ENCODE data around the gene ZIC1. TPM values are rescaled to one million over a fixed set of nuclear protein-coding genes. Genes with fewer than 3 reads are reported as not detected.

Gene ZIC1
- polyA plus RNA-seq, 1 donor (not counting 4 experiments of a cell fraction or from before 2014, with no cell fraction given): not detected

DNA sequence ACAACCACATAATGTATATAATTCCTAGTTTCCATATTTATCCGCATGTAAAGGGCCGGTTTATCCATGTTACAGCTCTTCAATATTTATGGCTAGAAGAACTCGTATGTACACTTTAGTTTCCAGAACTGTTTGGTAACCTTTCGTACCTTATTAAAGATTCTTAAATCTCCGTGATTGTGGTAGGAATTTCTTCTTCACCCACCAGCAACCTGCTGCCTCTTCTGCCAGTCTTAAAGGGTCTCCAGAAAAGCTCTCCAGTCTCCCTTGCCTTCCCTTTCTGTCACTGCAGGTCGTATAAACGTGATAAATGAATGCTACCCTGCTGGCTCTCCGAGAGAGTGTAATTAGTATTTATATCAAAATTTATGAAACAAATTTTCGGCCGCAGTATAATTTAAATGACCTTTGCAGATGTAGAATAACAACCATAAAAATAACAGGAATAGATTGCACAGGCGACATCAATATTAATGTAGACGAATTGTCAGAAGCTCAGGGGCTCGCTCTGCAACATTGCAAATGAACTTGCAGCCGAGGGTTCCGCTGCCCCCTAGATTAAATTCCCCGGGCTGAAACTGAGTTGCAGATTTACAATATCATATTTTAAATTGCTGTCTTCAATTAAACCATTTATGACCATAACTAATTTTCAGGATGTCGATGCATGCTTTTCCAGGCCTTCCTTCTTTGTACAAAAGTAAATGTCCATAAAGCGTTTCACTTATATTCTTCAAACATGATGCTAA, 5.4 kb downstream of the ZIC1 start:
- TF ChIP-seq CTCF (optimal IDR thresholded peaks at IDR 0.05 in 1 of 3, IDR thresholded peaks at IDR 0.05 in 1 of 3, conservative IDR thresholded peaks at IDR 0.05 in 1 of 3; ENCODE audit: extremely low read depth in 1 of 3, insufficient read depth in 2 of 3, low read length in 3 of 3) (no peak), EZH2 (IDR thresholded peaks at IDR 0.05; ENCODE audit: low read length) (no peak)
- Histone ChIP-seq H3K4me3 (ENCODE audit: control insufficient read depth in 2 of 3, extremely low read depth in 1 of 3, insufficient read depth in 2 of 3, low read depth in 1 of 3, low read length in 3 of 3) (no peak overlapping the region), H3K36me3 (ENCODE audit: control insufficient read depth in 2 of 2, extremely low read depth in 1 of 2, insufficient read depth in 2 of 2, low read length in 2 of 2) (no peaks in the 10 kb centered on the region), H3K9ac (ENCODE audit: control insufficient read depth, extremely low read depth, insufficient read depth, low read length) (no peak overlapping the region), H3K4me2 (ENCODE audit: control insufficient read depth, extremely low read depth, insufficient read depth, low read depth, low read length) (no peak overlapping the region), H3K27ac (ENCODE audit: control insufficient read depth, insufficient read depth, low read length) (no peak overlapping the region), H2AFZ (ENCODE audit: control insufficient read depth, low read length) (no peak overlapping the region), H3K79me2 (ENCODE audit: control insufficient read depth, insufficient read depth, low read length) (no peaks in the 10 kb centered on the region), H3K9me1 (ENCODE audit: control insufficient read depth, extremely low read depth, insufficient read depth, low read length) (no peaks in the 10 kb centered on the region), H3K27me3 (ENCODE audit: control insufficient read depth, extremely low read depth, insufficient read depth, low read length) (peaks cover 78% of the 10 kb centered on the region), H4K20me1 (ENCODE audit: control insufficient read depth, extremely low read depth, insufficient read depth, low read length) (no peaks in the 10 kb centered on the region), H3K4me1 (ENCODE audit: control insufficient read depth, extremely low read depth, insufficient read depth, low read length) (peaks cover 4% of the 10 kb centered on the region), H3K9me3 (ENCODE audit: control insufficient read depth, low read depth, low read length) (peaks cover 7% of the 10 kb centered on the region)
- FAIRE-seq: no peak
- no peak for DNase-seq (ENCODE audit: low read depth, low spot score)
- dilution Hi-C loops (cut with MboI; ENCODE audit: extremely low pct_ligation_motif_present, low sequenced_read_pairs): no loop called here

DNA sequence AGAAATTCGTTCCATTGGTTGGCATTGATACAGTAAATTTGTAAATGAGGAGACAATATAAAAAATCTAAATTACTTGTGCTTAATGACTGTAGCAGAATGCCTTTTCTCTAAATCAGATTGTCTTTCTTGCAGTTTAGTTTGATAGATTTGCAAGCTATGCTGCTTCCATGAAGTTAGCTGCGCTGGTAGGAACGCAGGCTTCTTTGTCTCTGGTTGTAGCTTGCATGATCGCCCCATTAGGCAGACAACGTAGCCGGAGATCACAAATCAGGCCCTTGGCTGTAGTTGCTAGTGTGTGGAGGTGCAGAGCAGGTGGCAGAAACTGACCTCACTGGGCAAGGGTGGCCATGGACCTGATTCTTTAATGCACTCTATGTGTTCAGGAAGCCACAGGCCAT, 6.1 kb downstream of the ZIC1 start:
- no peak for TF ChIP-seq EZH2 (IDR thresholded peaks at IDR 0.05; ENCODE audit: low read length)
- no peak for TF ChIP-seq CTCF (optimal IDR thresholded peaks at IDR 0.05 in 1 of 3, IDR thresholded peaks at IDR 0.05 in 1 of 3, conservative IDR thresholded peaks at IDR 0.05 in 1 of 3; ENCODE audit: extremely low read depth in 1 of 3, insufficient read depth in 2 of 3, low read length in 3 of 3)
- dilution Hi-C loops (cut with MboI; ENCODE audit: extremely low pct_ligation_motif_present, low sequenced_read_pairs): no loop called here
- Histone ChIP-seq H2AFZ (ENCODE audit: control insufficient read depth, low read length) (no peak overlapping the region), H3K27me3 (ENCODE audit: control insufficient read depth, extremely low read depth, insufficient read depth, low read length) (peaks cover 78% of the 10 kb centered on the region), H4K20me1 (ENCODE audit: control insufficient read depth, extremely low read depth, insufficient read depth, low read length) (no peaks in the 10 kb centered on the region), H3K4me3 (ENCODE audit: control insufficient read depth in 2 of 3, extremely low read depth in 1 of 3, insufficient read depth in 2 of 3, low read depth in 1 of 3, low read length in 3 of 3) (no peak overlapping the region), H3K79me2 (ENCODE audit: control insufficient read depth, insufficient read depth, low read length) (no peaks in the 10 kb centered on the region), H3K4me2 (ENCODE audit: control insufficient read depth, extremely low read depth, insufficient read depth, low read depth, low read length) (no peak overlapping the region), H3K9ac (ENCODE audit: control insufficient read depth, extremely low read depth, insufficient read depth, low read length) (no peak overlapping the region), H3K27ac (ENCODE audit: control insufficient read depth, insufficient read depth, low read length) (no peak overlapping the region), H3K9me3 (ENCODE audit: control insufficient read depth, low read depth, low read length) (peaks cover 7% of the 10 kb centered on the region), H3K36me3 (ENCODE audit: control insufficient read depth in 2 of 2, extremely low read depth in 1 of 2, insufficient read depth in 2 of 2, low read length in 2 of 2) (no peaks in the 10 kb centered on the region), H3K9me1 (ENCODE audit: control insufficient read depth, extremely low read depth, insufficient read depth, low read length) (no peaks in the 10 kb centered on the region), H3K4me1 (ENCODE audit: control insufficient read depth, extremely low read depth, insufficient read depth, low read length) (peaks cover 4% of the 10 kb centered on the region)
- FAIRE-seq (no peak), DNase-seq (ENCODE audit: low read depth, low spot score) (no peak)

Measured in keratinocyte (primary cell).